HEK293 (cell line): ENCODE results near the gene HOXD10.

Source experiments
- CTCF ChIA-PET: fragments of 350-600 bp; formaldehyde crosslinking; extraction: SDS; loops from one replicate; lab custom pipeline; 2021; ENCODE audit warnings: antibody characterized with exemption; lab: Yijun Ruan, JAX
- POLR2A ChIA-PET: fragments of 300-600 bp; formaldehyde crosslinking; extraction: SDS; loops from one replicate; lab custom pipeline; 2020; ENCODE audit warnings: antibody characterized with exemption, inconsistent platforms; lab: Yijun Ruan, JAX
- H3K27ac ChIP-seq: fragments of 200-500 bp; sonication (Bioruptor generic); 2 replicates; pipeline ENCODE4 v1.5.1; 2014; ENCODE audit warnings: low read depth, low read length, control low read depth, inconsistent platforms; ENCODE audit errors: extremely low read depth
- H3K36me3 ChIP-seq, 2 experiments: fragments of 200-500 bp in 1 of 2; sonication (Bioruptor generic) in 1 of 2; 1 replicate in 1 of 2; 2 replicates in 1 of 2; pipeline ENCODE4 v1.5.1; 2014 to 2017; ENCODE audit warnings: inconsistent platforms in 2 of 2, low read length in 2 of 2; ENCODE audit not compliant: control insufficient read depth in 2 of 2, insufficient read depth in 1 of 2
- H3K4me1 ChIP-seq: fragments of 200-500 bp; sonication (Bioruptor generic); 2 replicates; pipeline ENCODE4 v1.5.1; 2014; ENCODE audit warnings: mild to moderate bottlenecking, low read length, inconsistent platforms; ENCODE audit not compliant: control insufficient read depth, insufficient read depth
- H3K4me3 ChIP-seq: 2 replicates; pipeline ENCODE4 v1.5.1; 2011; ENCODE audit warnings: low read depth, mild to moderate bottlenecking, control low read depth, low read length, moderate library complexity
- H3K9me3 ChIP-seq: fragments of 200-500 bp; sonication (Bioruptor generic); 2 replicates; pipeline ENCODE4 v1.5.1; 2014; ENCODE audit warnings: low read depth, low read length, inconsistent platforms; ENCODE audit not compliant: control insufficient read depth, insufficient read depth
- BCL11B ChIP-seq: fragments of 450-650 bp; formaldehyde crosslinking; IDR thresholded peaks from 2 replicates; pipeline ENCODE4 v1.5.1; 2016; ENCODE audit warnings: low read depth, missing biosample characterization, missing genetic modification characterization
- HIC1 ChIP-seq: fragments of 450-650 bp; formaldehyde crosslinking; IDR thresholded peaks from 2 replicates; pipeline ENCODE4 v1.5.1; 2016; ENCODE audit warnings: missing biosample characterization, missing genetic modification characterization
- IKZF3 ChIP-seq: fragments of 450-650 bp; IDR thresholded peaks from 2 replicates; pipeline ENCODE4 v1.5.0; 2018; ENCODE audit warnings: missing biosample characterization, mild to moderate bottlenecking, missing genetic modification characterization, moderate library complexity
- PRDM1 ChIP-seq: fragments of 450-650 bp; formaldehyde crosslinking; IDR thresholded peaks from 2 replicates; pipeline ENCODE4; 2016; ENCODE audit warnings: missing biosample characterization, missing genetic modification characterization
- RBAK ChIP-seq: fragments of 450-650 bp; formaldehyde crosslinking; IDR thresholded peaks from 2 replicates; pipeline ENCODE4 v1.5.1; 2016; ENCODE audit warnings: missing biosample characterization, missing genetic modification characterization
- WT1 ChIP-seq: fragments of 450-650 bp; formaldehyde crosslinking; IDR thresholded peaks from 2 replicates; pipeline ENCODE4 v1.5.1; 2016; ENCODE audit warnings: missing biosample characterization, missing genetic modification characterization
- ZBTB1 ChIP-seq: fragments of 450-650 bp; formaldehyde crosslinking; IDR thresholded peaks from 2 replicates; pipeline ENCODE4 v1.5.1; 2016; ENCODE audit warnings: missing biosample characterization, missing genetic modification characterization
- ZFP37 ChIP-seq: fragments of 450-650 bp; formaldehyde crosslinking; IDR thresholded peaks from 2 replicates; pipeline ENCODE4 v1.5.1; 2016; ENCODE audit warnings: missing biosample characterization, missing genetic modification characterization
- ZNF114 ChIP-seq: fragments of 450-650 bp; formaldehyde crosslinking; IDR thresholded peaks from 2 replicates; pipeline ENCODE4 v1.5.0; 2017; ENCODE audit warnings: missing biosample characterization, missing genetic modification characterization
- ZNF157 ChIP-seq: fragments of 450-650 bp; formaldehyde crosslinking; IDR thresholded peaks from 2 replicates; pipeline ENCODE4 v1.5.1; 2016; ENCODE audit warnings: missing biosample characterization, missing genetic modification characterization
- ZNF16 ChIP-seq: fragments of 450-650 bp; formaldehyde crosslinking; IDR thresholded peaks from 2 replicates; pipeline ENCODE4 v1.5.1; 2016; ENCODE audit warnings: low read depth, missing biosample characterization, missing genetic modification characterization
- ZNF175 ChIP-seq: fragments of 450-650 bp; formaldehyde crosslinking; IDR thresholded peaks from 2 replicates; pipeline ENCODE4 v1.5.1; 2016; ENCODE audit warnings: missing biosample characterization, missing genetic modification characterization
- ZNF214 ChIP-seq: fragments of 450-650 bp; formaldehyde crosslinking; IDR thresholded peaks from 2 replicates; pipeline ENCODE4 v1.5.1; 2017; ENCODE audit warnings: missing biosample characterization, mild to moderate bottlenecking, missing genetic modification characterization, borderline replicate concordance
- ZNF223 ChIP-seq: fragments of 450-650 bp; formaldehyde crosslinking; IDR thresholded peaks from 2 replicates; pipeline ENCODE4 v1.5.1; 2016; ENCODE audit warnings: missing biosample characterization, missing genetic modification characterization
- ZNF248 ChIP-seq: fragments of 450-650 bp; formaldehyde crosslinking; IDR thresholded peaks from 2 replicates; pipeline ENCODE4 v1.5.1; 2017; ENCODE audit warnings: missing biosample characterization, missing genetic modification characterization
- ZNF311 ChIP-seq: fragments of 450-650 bp; formaldehyde crosslinking; IDR thresholded peaks from 2 replicates; pipeline ENCODE4 v1.5.1; 2017; ENCODE audit warnings: missing biosample characterization, missing genetic modification characterization, borderline replicate concordance
- ZNF514 ChIP-seq: fragments of 450-650 bp; formaldehyde crosslinking; IDR thresholded peaks from 2 replicates; pipeline ENCODE4 v1.5.1; 2016; ENCODE audit warnings: missing biosample characterization, missing genetic modification characterization
- ZNF571 ChIP-seq: fragments of 450-650 bp; formaldehyde crosslinking; IDR thresholded peaks from 2 replicates; pipeline ENCODE4 v1.5.0; 2017; ENCODE audit warnings: missing biosample characterization, missing genetic modification characterization
- ZNF600 ChIP-seq: fragments of 450-650 bp; formaldehyde crosslinking; IDR thresholded peaks from 2 replicates; pipeline ENCODE4 v1.5.1; 2016; ENCODE audit warnings: missing biosample characterization, missing genetic modification characterization
- ZNF654 ChIP-seq: fragments of 450-650 bp; formaldehyde crosslinking; IDR thresholded peaks from 2 replicates; pipeline ENCODE4 v1.5.1; 2016; ENCODE audit warnings: low read depth, missing biosample characterization, missing genetic modification characterization
- ZNF785 ChIP-seq: fragments of 450-650 bp; formaldehyde crosslinking; IDR thresholded peaks from 2 replicates; pipeline ENCODE4 v1.5.1; 2016; ENCODE audit warnings: missing biosample characterization, missing genetic modification characterization
- TF ChIP-seq, protein P1 (sequence below): fragments of 450-650 bp; formaldehyde crosslinking; IDR thresholded peaks from 2 replicates; pipeline ENCODE4 v1.5.1; 2016; ENCODE audit warnings: missing biosample characterization, missing genetic modification characterization
- TF ChIP-seq, protein P2 (sequence below): fragments of 450-650 bp; formaldehyde crosslinking; IDR thresholded peaks from 2 replicates; pipeline ENCODE4 v1.5.1; 2016; ENCODE audit warnings: missing biosample characterization, missing genetic modification characterization, borderline replicate concordance
- TF ChIP-seq, protein P3 (sequence below): fragments of 450-650 bp; formaldehyde crosslinking; optimal IDR thresholded peaks from 2 replicates; pipeline ENCODE3; 2016; ENCODE audit warnings: missing biosample characterization, mild to moderate bottlenecking, missing genetic modification characterization
- TF ChIP-seq, protein P4 (sequence below): fragments of 450-650 bp; formaldehyde crosslinking; IDR thresholded peaks from 2 replicates; pipeline ENCODE4 v1.5.1; 2016; ENCODE audit warnings: missing biosample characterization, missing genetic modification characterization

The HOXD10 gene

DNA sequence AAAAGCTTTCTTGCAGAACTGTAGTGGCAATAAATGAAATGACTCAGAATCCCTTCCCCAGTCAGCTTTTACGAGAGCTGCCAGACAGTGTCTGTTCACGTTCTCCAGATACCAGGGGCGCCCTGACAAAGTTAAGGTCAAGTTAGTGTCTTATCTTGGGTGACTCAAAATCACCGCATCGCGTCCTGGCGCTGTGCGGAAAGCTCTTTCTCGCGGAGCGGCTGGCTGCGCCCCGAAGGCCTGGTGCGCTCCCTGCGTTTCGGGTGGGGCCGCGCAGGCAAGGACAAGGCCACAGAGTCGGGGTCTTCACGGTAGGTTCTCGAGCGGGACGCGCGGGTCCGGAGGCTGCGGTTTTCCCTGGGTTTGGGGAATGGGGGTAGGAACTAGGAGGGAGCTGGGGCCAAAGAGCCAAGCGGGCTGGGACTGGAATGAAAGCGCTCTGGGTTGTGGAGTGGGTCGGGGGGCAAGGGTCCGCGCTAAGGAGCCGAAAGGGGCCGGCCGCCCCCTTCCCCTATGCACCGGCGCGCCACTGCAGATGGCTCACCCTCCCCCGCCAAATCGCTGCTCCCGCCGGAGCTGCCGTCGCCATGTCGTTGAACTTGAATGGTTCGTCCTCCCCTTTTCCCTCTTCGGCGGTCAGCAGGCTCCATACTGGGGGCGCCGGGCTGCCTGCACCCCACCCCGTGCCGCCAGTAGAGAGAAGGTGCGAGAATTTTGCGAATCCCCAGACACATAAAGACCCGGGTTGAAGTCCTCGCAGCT, 12.1 kb upstream of the HOXD10 start:
- Histone ChIP-seq H3K4me1 (peaks cover 4% of the 10 kb centered on the region), H3K36me3 (peaks cover 0 to 8% of the 10 kb centered on the region in 2 experiments; a peak in 2 of 3 replicates), H3K4me3 (peak overlapping the region; percentile 74), H3K9me3 (no peaks in the 10 kb centered on the region), H3K27ac (peak overlapping the region; percentile 100)
- ChIA-PET CTCF (interaction anchor here (0.6 to 2.2 kb wide), 8 partner anchors 15 to 1410 kb away, joined by 3 to 4 read pairs (median 4); no protein-coding TSS in a partner anchor), POLR2A (interaction anchor here (0.8 to 4.2 kb wide), 11 partner anchors 9 to 741 kb away, joined by 3 to 75 read pairs (median 5); partner anchors contain the start of genes HOXD13, HOXD8 and LNPK)
- TF ChIP-seq ZNF114 (tag by site-specific recombination) (no peak), WT1 (no peak; the same call in 1 of the 2 replicates), ZNF571 (no peak), ZNF175 (tag by site-specific recombination) (no peak), ZNF223 (tag by site-specific recombination) (peak; percentile 78; the same call in 1 of the 2 replicates), ZNF514 (tag by site-specific recombination) (no peak), ZNF785 (tag by site-specific recombination) (no peak), ZFP37 (tag by site-specific recombination) (peak; percentile 30; the same call in 1 of the 2 replicates), ZNF157 (tag by site-specific recombination) (no peak), ZNF600 (no peak; the same call in 1 of the 2 replicates), BCL11B (tag by site-specific recombination) (no peak), ZNF16 (tag by site-specific recombination) (no peak), ZNF654 (tag by site-specific recombination) (no peak), ZNF214 (tag by site-specific recombination) (no peak), ZBTB1 (tag by site-specific recombination) (no peak), IKZF3 (tag by site-specific recombination) (peak; percentile 42; the same call in 1 of the 2 replicates), HIC1 (tag by site-specific recombination) (peak; percentile 46; the same call in 1 of the 2 replicates), PRDM1 (tag by site-specific recombination) (peak; percentile 43), RBAK (tag by site-specific recombination) (no peak), ZNF248 (no peak), ZNF311 (tag by site-specific recombination) (no peak)
- TF ChIP-seq, protein P1, sequence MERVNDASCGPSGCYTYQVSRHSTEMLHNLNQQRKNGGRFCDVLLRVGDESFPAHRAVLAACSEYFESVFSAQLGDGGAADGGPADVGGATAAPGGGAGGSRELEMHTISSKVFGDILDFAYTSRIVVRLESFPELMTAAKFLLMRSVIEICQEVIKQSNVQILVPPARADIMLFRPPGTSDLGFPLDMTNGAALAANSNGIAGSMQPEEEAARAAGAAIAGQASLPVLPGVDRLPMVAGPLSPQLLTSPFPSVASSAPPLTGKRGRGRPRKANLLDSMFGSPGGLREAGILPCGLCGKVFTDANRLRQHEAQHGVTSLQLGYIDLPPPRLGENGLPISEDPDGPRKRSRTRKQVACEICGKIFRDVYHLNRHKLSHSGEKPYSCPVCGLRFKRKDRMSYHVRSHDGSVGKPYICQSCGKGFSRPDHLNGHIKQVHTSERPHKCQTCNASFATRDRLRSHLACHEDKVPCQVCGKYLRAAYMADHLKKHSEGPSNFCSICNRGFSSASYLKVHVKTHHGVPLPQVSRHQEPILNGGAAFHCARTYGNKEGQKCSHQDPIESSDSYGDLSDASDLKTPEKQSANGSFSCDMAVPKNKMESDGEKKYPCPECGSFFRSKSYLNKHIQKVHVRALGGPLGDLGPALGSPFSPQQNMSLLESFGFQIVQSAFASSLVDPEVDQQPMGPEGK = no peak; the same call in 1 of the 2 replicates
- TF ChIP-seq, protein P2, sequence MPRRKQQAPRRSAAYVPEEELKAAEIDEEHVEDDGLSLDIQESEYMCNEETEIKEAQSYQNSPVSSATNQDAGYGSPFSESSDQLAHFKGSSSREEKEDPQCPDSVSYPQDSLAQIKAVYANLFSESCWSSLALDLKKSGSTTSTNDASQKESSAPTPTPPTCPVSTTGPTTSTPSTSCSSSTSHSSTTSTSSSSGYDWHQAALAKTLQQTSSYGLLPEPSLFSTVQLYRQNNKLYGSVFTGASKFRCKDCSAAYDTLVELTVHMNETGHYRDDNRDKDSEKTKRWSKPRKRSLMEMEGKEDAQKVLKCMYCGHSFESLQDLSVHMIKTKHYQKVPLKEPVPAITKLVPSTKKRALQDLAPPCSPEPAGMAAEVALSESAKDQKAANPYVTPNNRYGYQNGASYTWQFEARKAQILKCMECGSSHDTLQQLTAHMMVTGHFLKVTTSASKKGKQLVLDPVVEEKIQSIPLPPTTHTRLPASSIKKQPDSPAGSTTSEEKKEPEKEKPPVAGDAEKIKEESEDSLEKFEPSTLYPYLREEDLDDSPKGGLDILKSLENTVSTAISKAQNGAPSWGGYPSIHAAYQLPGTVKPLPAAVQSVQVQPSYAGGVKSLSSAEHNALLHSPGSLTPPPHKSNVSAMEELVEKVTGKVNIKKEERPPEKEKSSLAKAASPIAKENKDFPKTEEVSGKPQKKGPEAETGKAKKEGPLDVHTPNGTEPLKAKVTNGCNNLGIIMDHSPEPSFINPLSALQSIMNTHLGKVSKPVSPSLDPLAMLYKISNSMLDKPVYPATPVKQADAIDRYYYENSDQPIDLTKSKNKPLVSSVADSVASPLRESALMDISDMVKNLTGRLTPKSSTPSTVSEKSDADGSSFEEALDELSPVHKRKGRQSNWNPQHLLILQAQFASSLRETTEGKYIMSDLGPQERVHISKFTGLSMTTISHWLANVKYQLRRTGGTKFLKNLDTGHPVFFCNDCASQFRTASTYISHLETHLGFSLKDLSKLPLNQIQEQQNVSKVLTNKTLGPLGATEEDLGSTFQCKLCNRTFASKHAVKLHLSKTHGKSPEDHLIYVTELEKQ (tag by site-specific recombination) = peak; percentile 26; the same call in 1 of the 2 replicates
- TF ChIP-seq, protein P3, sequence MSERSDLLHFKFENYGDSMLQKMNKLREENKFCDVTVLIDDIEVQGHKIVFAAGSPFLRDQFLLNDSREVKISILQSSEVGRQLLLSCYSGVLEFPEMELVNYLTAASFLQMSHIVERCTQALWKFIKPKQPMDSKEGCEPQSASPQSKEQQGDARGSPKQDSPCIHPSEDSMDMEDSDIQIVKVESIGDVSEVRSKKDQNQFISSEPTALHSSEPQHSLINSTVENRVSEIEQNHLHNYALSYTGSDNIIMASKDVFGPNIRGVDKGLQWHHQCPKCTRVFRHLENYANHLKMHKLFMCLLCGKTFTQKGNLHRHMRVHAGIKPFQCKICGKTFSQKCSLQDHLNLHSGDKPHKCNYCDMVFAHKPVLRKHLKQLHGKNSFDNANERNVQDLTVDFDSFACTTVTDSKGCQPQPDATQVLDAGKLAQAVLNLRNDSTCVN (tag by site-specific recombination) = peak; percentile 83
- TF ChIP-seq, protein P4, sequence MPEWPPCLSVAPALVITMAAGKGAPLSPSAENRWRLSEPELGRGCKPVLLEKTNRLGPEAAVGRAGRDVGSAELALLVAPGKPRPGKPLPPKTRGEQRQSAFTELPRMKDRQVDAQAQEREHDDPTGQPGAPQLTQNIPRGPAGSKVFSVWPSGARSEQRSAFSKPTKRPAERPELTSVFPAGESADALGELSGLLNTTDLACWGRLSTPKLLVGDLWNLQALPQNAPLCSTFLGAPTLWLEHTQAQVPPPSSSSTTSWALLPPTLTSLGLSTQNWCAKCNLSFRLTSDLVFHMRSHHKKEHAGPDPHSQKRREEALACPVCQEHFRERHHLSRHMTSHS = 0 out of 2 replicates have a peak, but pooled peaks have one; percentile 15
